HepG2 (cell line): ENCODE results near the gene CBX2. TPM values are rescaled to one million over a fixed set of nuclear protein-coding genes. Genes with fewer than 3 reads are reported as not detected.

Experiments
- ATAD3A ChIP-seq: sonication (generic); formaldehyde crosslinking; IDR thresholded peaks from 2 replicates; pipeline ENCODE4 v1.4.0; 2020; ENCODE audit warnings: missing genetic modification reagents
- ATF7 ChIP-seq, 2 experiments: fragments of 450-650 bp in 1 of 2; sonication (generic) in 1 of 2; formaldehyde crosslinking in 1 of 2; IDR thresholded peaks; 2 replicates each; pipeline versions ENCODE4 v1.4.0 to v1.6.1; 2016 to 2020; ENCODE audit warnings: antibody characterized with exemption in 1 of 2, mild to moderate bottlenecking in 1 of 2, missing genetic modification reagents in 1 of 2
- ELF4 ChIP-seq: sonication (generic); formaldehyde crosslinking; IDR thresholded peaks from 2 replicates; pipeline ENCODE4 v1.5.0; 2020; ENCODE audit warnings: missing genetic modification reagents, mild to moderate bottlenecking, moderate library complexity, borderline replicate concordance
- ETV5 ChIP-seq: IDR thresholded peaks from 2 replicates; pipeline ENCODE4 v1.6.1; 2018; ENCODE audit warnings: missing biosample characterization, missing genetic modification reagents, inconsistent platforms, borderline replicate concordance
- EZH2 ChIP-seq: conservative IDR thresholded peaks from 2 replicates; pipeline ENCODE4 v1.6.1; 2012; ENCODE audit warnings: mild to moderate bottlenecking, low read depth, low read length, moderate library complexity
- KAT8 ChIP-seq: IDR thresholded peaks from 2 replicates; pipeline ENCODE4 v1.6.1; 2016; ENCODE audit warnings: missing genetic modification reagents, missing compliant biosample characterization
- KDM5A ChIP-seq: fragments of 200-600 bp; sonication (generic); IDR thresholded peaks from 2 replicates; pipeline ENCODE4 v1.7.0; 2018; ENCODE audit warnings: antibody characterized with exemption, mild to moderate bottlenecking, low read length, borderline replicate concordance
- KLF12 ChIP-seq: sonication (generic); formaldehyde crosslinking; IDR thresholded peaks from 2 replicates; pipeline ENCODE4 v1.4.0; 2020; ENCODE audit warnings: missing genetic modification reagents, borderline replicate concordance
- KLF13 ChIP-seq: sonication (generic); formaldehyde crosslinking; IDR thresholded peaks from 2 replicates; pipeline ENCODE4 v1.4.0; 2020; ENCODE audit warnings: mild to moderate bottlenecking, missing genetic modification reagents
- MAFF ChIP-seq: IDR thresholded peaks from 2 replicates; pipeline ENCODE4 v1.6.1; 2011; ENCODE audit warnings: low read depth, low read length, improper control_type of control experiment
- NONO ChIP-seq, 2 experiments: fragments of 450-650 bp in 1 of 2; sonication (generic) in 1 of 2; formaldehyde crosslinking in 1 of 2; IDR thresholded peaks in 1 of 2; conservative IDR thresholded peaks in 1 of 2; 2 replicates each; pipeline versions ENCODE4 v1.6.1 to v1.8.0; 2017 to 2022; ENCODE audit warnings: mild to moderate bottlenecking in 1 of 2, missing genetic modification reagents in 1 of 2, moderate library complexity in 1 of 2
- PPARG ChIP-seq: conservative IDR thresholded peaks from 2 replicates; pipeline ENCODE4 v1.6.1; 2016; ENCODE audit warnings: missing biosample characterization, missing genetic modification reagents
- RELA ChIP-seq: sonication (generic); formaldehyde crosslinking; IDR thresholded peaks from 2 replicates; pipeline ENCODE4 v1.4.0; 2020; ENCODE audit warnings: missing genetic modification reagents
- RFXAP ChIP-seq: sonication (generic); formaldehyde crosslinking; IDR thresholded peaks from 2 replicates; pipeline ENCODE4 v1.4.0; 2020; ENCODE audit warnings: missing genetic modification reagents, borderline replicate concordance
- SAFB2 ChIP-seq: sonication (generic); formaldehyde crosslinking; IDR thresholded peaks from 2 replicates; pipeline ENCODE4 v1.5.1; 2020; ENCODE audit warnings: missing genetic modification reagents, low read depth, mild to moderate bottlenecking, borderline replicate concordance
- TOPORS ChIP-seq: sonication (generic); formaldehyde crosslinking; IDR thresholded peaks from 2 replicates; pipeline ENCODE4 v1.8.0; 2023; ENCODE audit warnings: mild to moderate bottlenecking, missing genetic modification reagents
- ZEB1 ChIP-seq: IDR thresholded peaks from 2 replicates; pipeline ENCODE4 v1.6.1; 2012; ENCODE audit warnings: mild to moderate bottlenecking, low read depth, inconsistent platforms; ENCODE audit not compliant: insufficient replicate concordance
- ZNF124 ChIP-seq: sonication (generic); formaldehyde crosslinking; IDR thresholded peaks from 2 replicates; pipeline ENCODE4 v1.4.0; 2020; ENCODE audit warnings: missing genetic modification reagents
- ZNF207 ChIP-seq: fragments of 450-650 bp; IDR thresholded peaks from 2 replicates; pipeline ENCODE4 v1.6.1; 2016; ENCODE audit warnings: antibody characterized with exemption, borderline replicate concordance
- ZNF224 ChIP-seq: sonication (generic); formaldehyde crosslinking; IDR thresholded peaks from 2 replicates; pipeline ENCODE4 v1.5.0; 2020; ENCODE audit warnings: mild to moderate bottlenecking, missing genetic modification reagents
- ZNF563 ChIP-seq: sonication (generic); formaldehyde crosslinking; IDR thresholded peaks from 2 replicates; pipeline ENCODE4 v1.8.0; 2022; ENCODE audit warnings: mild to moderate bottlenecking, moderate library complexity, missing genetic modification reagents
- ZNF598 ChIP-seq: sonication (generic); formaldehyde crosslinking; IDR thresholded peaks from 2 replicates; pipeline ENCODE4 v1.5.1; 2020; ENCODE audit warnings: mild to moderate bottlenecking, missing genetic modification reagents, borderline replicate concordance
- ZNF670 ChIP-seq: sonication (generic); formaldehyde crosslinking; IDR thresholded peaks from 2 replicates; pipeline ENCODE4 v1.8.0; 2022; ENCODE audit warnings: mild to moderate bottlenecking, missing genetic modification reagents, borderline replicate concordance
- ZNF761 ChIP-seq: sonication (generic); formaldehyde crosslinking; conservative IDR thresholded peaks from 2 replicates; pipeline ENCODE4 v1.4.0; 2020; ENCODE audit warnings: mild to moderate bottlenecking, missing genetic modification reagents
- ZSCAN29 ChIP-seq: sonication (generic); formaldehyde crosslinking; conservative IDR thresholded peaks from 2 replicates; pipeline ENCODE4 v1.4.0; 2020; ENCODE audit warnings: mild to moderate bottlenecking, missing genetic modification reagents
- polyA plus RNA-seq, 8 experiments: library from polyadenylated mRNA; depleted of rRNA in 3 of 8; stranded (reverse) in 7 of 8; unstranded in 1 of 8; fragments of >200 nt; fragmentation: Illumina TruSeq in 4 of 8; extraction: Trizol in 4 of 8; gene quantifications; 2 replicates each; pipeline versions ENCODE4 v1.2.1 to v1.2.3, GENCODE V29; 2011 to 2016; ENCODE audit warnings: low read depth in 4 of 8, missing spikeins in 1 of 8, mixed read lengths in 1 of 8; ENCODE audit not compliant: insufficient read depth in 1 of 8
- total RNA-seq, 5 experiments: library from RNA; depleted of rRNA; stranded (reverse); fragments of >200 nt; fragmentation: Illumina TruSeq; extraction: Trizol; gene quantifications; 2 replicates each; pipeline ENCODE4 v1.2.3, GENCODE V29; 2016; ENCODE audit warnings: low read depth in 1 of 5
- TF ChIP-seq, protein P1 (sequence below): IDR thresholded peaks from 2 replicates; pipeline ENCODE4 v1.6.1; 2016
- TF ChIP-seq, protein P2 (sequence below): sonication (generic); formaldehyde crosslinking; IDR thresholded peaks from 2 replicates; pipeline ENCODE4 v1.8.1; 2023; ENCODE audit warnings: missing genetic modification reagents, mild to moderate bottlenecking, borderline replicate concordance
- TF ChIP-seq, protein P3 (sequence below): sonication (generic); formaldehyde crosslinking; IDR thresholded peaks from 2 replicates; pipeline ENCODE4 v1.4.0; 2020; ENCODE audit warnings: mild to moderate bottlenecking, missing genetic modification reagents

CBX2 gene
- total and polyA plus RNA-seq, 2 of the 13 experiments (the other 11 are each of a cell fraction or from before 2014, with no cell fraction given): 14.5 to 31.1 TPM

DNA sequence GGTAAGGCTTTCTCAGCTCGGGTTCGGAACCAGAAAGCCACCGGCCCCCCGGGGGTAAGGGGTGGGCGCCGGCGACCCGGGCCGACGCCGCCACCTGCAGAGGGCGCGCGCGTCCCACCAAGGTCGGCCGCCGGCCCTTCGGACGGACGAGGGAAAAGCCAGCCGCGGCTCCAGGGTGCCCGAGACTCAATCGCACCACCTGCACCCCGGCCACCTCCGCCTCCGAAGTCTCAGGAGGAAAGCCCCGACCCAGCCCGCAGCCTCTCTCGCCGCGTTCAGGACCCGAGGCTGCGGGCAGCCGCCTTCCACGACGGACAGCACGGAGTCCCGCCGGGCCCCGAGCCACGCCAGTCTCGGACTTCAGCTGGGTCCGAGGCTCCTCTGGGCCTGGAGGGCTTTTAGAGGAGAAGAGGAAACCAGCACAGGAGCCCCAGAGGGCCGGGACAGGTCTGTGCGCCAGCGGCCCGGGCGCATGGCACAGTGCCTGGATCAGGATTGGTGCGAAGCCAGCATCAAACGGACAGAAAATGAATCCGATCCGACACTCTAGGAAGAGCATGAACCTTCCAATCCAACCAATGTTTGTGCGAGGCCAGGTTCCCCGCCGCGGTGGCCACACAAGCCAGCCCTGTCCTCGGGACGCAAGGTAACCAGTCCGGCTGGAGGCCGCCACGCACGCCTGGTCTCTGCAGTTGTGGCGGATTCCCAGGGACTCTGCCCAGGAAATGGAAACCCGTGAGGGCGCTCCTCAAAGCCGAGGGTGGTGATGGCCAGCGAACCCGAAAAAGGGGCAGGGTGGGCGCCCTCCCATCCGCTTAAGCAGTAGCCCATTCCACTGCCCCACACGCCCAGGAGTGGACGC is 12.2 kb downstream of the CBX2 start (continued):
- TF ChIP-seq KDM5A (no peak), RELA (no peak), ZNF598 (CRISPR knock-in tag) (no peak), TOPORS (CRISPR knock-in tag) (no peak), KLF12 (CRISPR knock-in tag) (0 out of 2 replicates have a peak, but pooled peaks have one; percentile 54), ZEB1 (no peak), SAFB2 (CRISPR knock-in tag) (peak; percentile 85; the same call in 1 of the 2 replicates), ZNF670 (CRISPR knock-in tag) (no peak), ZSCAN29 (CRISPR knock-in tag) (no peak), ATF7 (IDR thresholded peaks at IDR 0.05) (no peak), ATF7 (CRISPR knock-in tag; IDR thresholded peaks at IDR 0.05) (no peak), RFXAP (CRISPR knock-in tag) (no peak), ELF4 (CRISPR knock-in tag) (no peak), KAT8 (CRISPR knock-in tag) (no peak), ATAD3A (CRISPR knock-in tag) (no peak), PPARG (no peak), ETV5 (no peak), ZNF563 (peak; percentile 82), ZNF224 (CRISPR knock-in tag) (no peak), EZH2 (peak; percentile 86), ZNF761 (CRISPR knock-in tag) (no peak), MAFF (no peak), KLF13 (CRISPR knock-in tag) (no peak), ZNF124 (CRISPR knock-in tag) (no peak), ZNF207 (no peak), NONO (IDR thresholded peaks at IDR 0.05) (no peak), NONO (CRISPR knock-in tag; conservative IDR thresholded peaks at IDR 0.05) (no peak)
- TF ChIP-seq, protein P1, sequence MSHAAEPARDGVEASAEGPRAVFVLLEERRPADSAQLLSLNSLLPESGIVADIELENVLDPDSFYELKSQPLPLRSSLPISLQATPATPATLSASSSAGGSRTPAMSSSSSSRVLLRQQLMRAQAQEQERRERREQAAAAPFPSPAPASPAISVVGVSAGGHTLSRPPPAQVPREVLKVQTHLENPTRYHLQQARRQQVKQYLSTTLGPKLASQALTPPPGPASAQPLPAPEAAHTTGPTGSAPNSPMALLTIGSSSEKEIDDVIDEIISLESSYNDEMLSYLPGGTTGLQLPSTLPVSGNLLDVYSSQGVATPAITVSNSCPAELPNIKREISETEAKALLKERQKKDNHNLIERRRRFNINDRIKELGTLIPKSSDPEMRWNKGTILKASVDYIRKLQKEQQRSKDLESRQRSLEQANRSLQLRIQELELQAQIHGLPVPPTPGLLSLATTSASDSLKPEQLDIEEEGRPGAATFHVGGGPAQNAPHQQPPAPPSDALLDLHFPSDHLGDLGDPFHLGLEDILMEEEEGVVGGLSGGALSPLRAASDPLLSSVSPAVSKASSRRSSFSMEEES (CRISPR knock-in tag): no peak
- TF ChIP-seq, protein P2, sequence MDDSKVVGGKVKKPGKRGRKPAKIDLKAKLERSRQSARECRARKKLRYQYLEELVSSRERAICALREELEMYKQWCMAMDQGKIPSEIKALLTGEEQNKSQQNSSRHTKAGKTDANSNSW: no peak
- TF ChIP-seq, protein P3, sequence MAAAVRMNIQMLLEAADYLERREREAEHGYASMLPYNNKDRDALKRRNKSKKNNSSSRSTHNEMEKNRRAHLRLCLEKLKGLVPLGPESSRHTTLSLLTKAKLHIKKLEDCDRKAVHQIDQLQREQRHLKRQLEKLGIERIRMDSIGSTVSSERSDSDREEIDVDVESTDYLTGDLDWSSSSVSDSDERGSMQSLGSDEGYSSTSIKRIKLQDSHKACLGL (CRISPR knock-in tag): peak; percentile 79
